Measurements from ENCODE around the gene APOOL.

GRCh38 chrX:85084770-85085393 is 81.2 kb downstream of the APOOL start:
- no peak for TF ChIP-seq POLR2AphosphoS5 (IDR thresholded peaks at IDR 0.05; ENCODE audit: low read depth, low read length)
- no peak for TF ChIP-seq REST (IDR thresholded peaks at IDR 0.05; ENCODE audit: insufficient read depth in 1 of 2, low read depth in 2 of 2, low read length in 2 of 2)
- TF ChIP-seq TAF1 (IDR thresholded peaks at IDR 0.05; ENCODE audit: borderline replicate concordance, insufficient read depth, low read length) = no peak
- no peak for TF ChIP-seq SIN3A (IDR thresholded peaks at IDR 0.05; ENCODE audit: borderline replicate concordance, insufficient read depth, low read length)
- TF ChIP-seq FOXP2 (optimal IDR thresholded peaks at IDR 0.05; ENCODE audit: borderline replicate concordance, extremely low read depth, extremely low read length, insufficient read depth) = no peak
